Measurements from ENCODE around the gene SLC28A1. TPM values are rescaled to one million over a fixed set of nuclear protein-coding genes. Genes with fewer than 3 reads are reported as not detected.

SLC28A1 gene
- total RNA-seq, 4 donors from 2014 or later = not detected

- 69 to 73% methylated on average over 3 of the region's 3 CpGs for WGBS, 2 donors (ENCODE audit: low coverage in 1 of 2)
- Histone ChIP-seq H3K36me3 (no peaks in the 10 kb centered on the region), H3K4me3 (no peak overlapping the region), H3K27me3 (no peaks in the 10 kb centered on the region), H3K27ac (no peak overlapping the region), H3K4me1 (no peaks in the 10 kb centered on the region), H3K9me3 (no peaks in the 10 kb centered on the region)
- in situ Hi-C loops (cut with MboI; ENCODE audit: low pct_ligation_motif_present in 1 of 4, low pct_unique_long_range_greater_than_20kb in 1 of 4, low sequenced_read_pairs in 3 of 4) = loop anchor here in 2 of 4 donors (10.0 to 25.0 kb wide), 3 partner anchors 64 to 316 kb away; no protein-coding TSS in a partner anchor
- intact Hi-C loops (cut with DNase I; ENCODE audit: low total_unique reads) = no loop called here
- TF ChIP-seq POLR2AphosphoS5 (IDR thresholded peaks at IDR 0.05) (no peak), CTCF (IDR thresholded peaks at IDR 0.05) (no peak)
- DNase-seq = no peak
Observed at GRCh38 chr15:84970843-84971242, 86.4 kb downstream of the SLC28A1 start.

GRCh38 chr15:84973492-84974460 is 89.3 kb downstream of the SLC28A1 start:
- TF ChIP-seq CTCF (IDR thresholded peaks at IDR 0.05) = no peak
- no peak for TF ChIP-seq POLR2AphosphoS5 (IDR thresholded peaks at IDR 0.05)
- TF ChIP-seq EP300 (IDR thresholded peaks at IDR 0.05; ENCODE audit: low read depth) = no peak
- no peak for TF ChIP-seq POLR2A (IDR thresholded peaks at IDR 0.05)
- Histone ChIP-seq H3K27ac (no peak overlapping the region), H3K36me3 (no peaks in the 10 kb centered on the region), H3K4me1 (no peaks in the 10 kb centered on the region), H3K4me3 (no peak overlapping the region), H3K27me3 (no peaks in the 10 kb centered on the region), H3K9me3 (no peaks in the 10 kb centered on the region)
- WGBS, 2 donors (ENCODE audit: low coverage in 1 of 2) = 88 to 89% methylated on average over 4 to 16 of the region's 16 CpGs
- intact Hi-C loops (cut with DNase I; ENCODE audit: low total_unique reads) (no loop called here), in situ Hi-C loops (cut with MboI; ENCODE audit: low pct_ligation_motif_present in 1 of 4, low pct_unique_long_range_greater_than_20kb in 1 of 4, low sequenced_read_pairs in 3 of 4) (loop anchor here in 2 of 4 donors (10.0 to 25.0 kb wide), 3 partner anchors 61 to 314 kb away; no protein-coding TSS in a partner anchor)
- no peak for DNase-seq

DNA sequence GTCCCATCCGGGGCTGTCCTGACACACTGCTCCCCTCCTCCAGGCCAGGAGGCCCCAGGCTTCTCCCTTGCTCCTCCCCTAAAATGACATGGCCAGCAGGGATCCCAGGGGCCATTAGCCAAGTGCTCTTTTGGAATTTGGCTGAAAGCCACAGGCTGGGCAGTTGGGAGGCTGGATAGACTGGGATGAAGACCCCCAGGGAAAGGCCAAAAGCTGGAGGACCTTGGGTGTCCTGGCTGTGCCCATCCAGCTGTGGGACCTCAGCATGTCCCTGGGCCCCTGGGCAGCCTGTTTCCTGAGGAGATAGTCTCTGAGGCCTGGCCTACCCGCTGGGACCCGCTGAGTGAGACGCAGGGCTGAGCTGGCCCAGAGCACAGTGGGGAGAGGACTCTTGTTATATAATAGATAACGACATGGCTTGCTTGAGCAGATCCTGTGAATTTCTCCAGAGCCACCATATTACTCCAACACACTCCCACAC is 91.4 kb downstream of the SLC28A1 start:
- no peaks in the 10 kb centered on the region for H3K9me3 ChIP-seq
- TF ChIP-seq EP300 (IDR thresholded peaks at IDR 0.05; ENCODE audit: low read depth) (no peak), POLR2A (IDR thresholded peaks at IDR 0.05) (no peak), CTCF (IDR thresholded peaks at IDR 0.05) (no peak), POLR2AphosphoS5 (IDR thresholded peaks at IDR 0.05) (no peak)

GRCh38 chr15:84976746-84977345 is 92.4 kb downstream of the SLC28A1 start:
- WGBS, 2 donors (ENCODE audit: low coverage in 1 of 2) = 82% methylated on average over 10 of the region's 10 CpGs; no CpG with 5 or more reads in 1 of the 2 donors

More for the DNA sequence above, 91.4 kb downstream of the SLC28A1 start:
- 91% methylated on average over 5 of the region's 5 CpGs; no CpG with 5 or more reads in 1 of the 2 donors for WGBS, 2 donors (ENCODE audit: low coverage in 1 of 2)
- Histone ChIP-seq H3K36me3 (no peaks in the 10 kb centered on the region), H3K27ac (no peak overlapping the region), H3K4me1 (peaks cover 3 to 9% (median 8%) of the 10 kb centered on the region in 4 donors), H3K27me3 (no peaks in the 10 kb centered on the region), H3K4me3 (no peak overlapping the region)
- in situ Hi-C loops (cut with MboI; ENCODE audit: low pct_ligation_motif_present in 1 of 4, low pct_unique_long_range_greater_than_20kb in 1 of 4, low sequenced_read_pairs in 3 of 4) (loop anchor here in 1 of 4 donors (10.0 kb wide), 1 partner anchor 59 kb away; no protein-coding TSS in a partner anchor), intact Hi-C loops (cut with DNase I; ENCODE audit: low total_unique reads) (no loop called here)
- no peak for DNase-seq

More at GRCh38 chr15:84976746-84977345, 92.4 kb downstream of the SLC28A1 start:
- intact Hi-C loops (cut with DNase I; ENCODE audit: low total_unique reads) = no loop called here
- Histone ChIP-seq H3K27me3 (no peaks in the 10 kb centered on the region), H3K27ac (no peak overlapping the region), H3K9me3 (no peaks in the 10 kb centered on the region), H3K4me3 (no peak overlapping the region), H3K36me3 (no peaks in the 10 kb centered on the region), H3K4me1 (peaks cover 3 to 9% (median 8%) of the 10 kb centered on the region in 4 donors)
- in situ Hi-C loops (cut with MboI; ENCODE audit: low pct_ligation_motif_present in 1 of 4, low pct_unique_long_range_greater_than_20kb in 1 of 4, low sequenced_read_pairs in 3 of 4) = loop anchor here in 1 of 4 donors (10.0 kb wide), 1 partner anchor 58 kb away; no protein-coding TSS in a partner anchor
- DNase-seq = no peak
- no peak for TF ChIP-seq POLR2A (IDR thresholded peaks at IDR 0.05)
- TF ChIP-seq POLR2AphosphoS5 (IDR thresholded peaks at IDR 0.05) = no peak
- TF ChIP-seq EP300 (IDR thresholded peaks at IDR 0.05; ENCODE audit: low read depth) = no peak
- no peak for TF ChIP-seq CTCF (IDR thresholded peaks at IDR 0.05)
